ENCODE results near the gene SLC6A7.
"Not testable (repeated sequence)": the region's sequence is repeated elsewhere in the genome, so short reads cannot be mapped to it uniquely, and the experiment has no call there.

SLC6A7 gene

GRCh38 chr5:150222906-150223305 lies 33.0 kb downstream of the SLC6A7 start:
- no peaks in the 10 kb centered on the region for H3K9me3 ChIP-seq (ENCODE audit: control insufficient read depth, insufficient read depth, low read length)
- H3K27ac ChIP-seq (ENCODE audit: low read depth, low read length) = no peak overlapping the region
- H3K4me1 ChIP-seq (ENCODE audit: control insufficient read depth, insufficient read depth, low read length) = no peaks in the 10 kb centered on the region
- H3K36me3 ChIP-seq (ENCODE audit: control insufficient read depth, insufficient read depth, low read length) = no peaks in the 10 kb centered on the region
- no peak overlapping the region for H3K9ac ChIP-seq (ENCODE audit: low read depth, low read length)
- no peaks in the 10 kb centered on the region for H3K27me3 ChIP-seq (ENCODE audit: control insufficient read depth, insufficient read depth, low read length)
- H3K4me3 ChIP-seq (ENCODE audit: low read depth, low read length) = no peak overlapping the region

GRCh38 chr5:150223474-150223873 lies 33.6 kb downstream of the SLC6A7 start:
- Histone ChIP-seq H3K27me3 (ENCODE audit: control insufficient read depth, insufficient read depth, low read length) (no peaks in the 10 kb centered on the region), H3K36me3 (ENCODE audit: control insufficient read depth, insufficient read depth, low read length) (no peaks in the 10 kb centered on the region), H3K4me3 (ENCODE audit: low read depth, low read length) (no peak overlapping the region), H3K27ac (ENCODE audit: low read depth, low read length) (no peak overlapping the region), H3K9ac (ENCODE audit: low read depth, low read length) (no peak overlapping the region), H3K9me3 (ENCODE audit: control insufficient read depth, insufficient read depth, low read length) (no peaks in the 10 kb centered on the region), H3K4me1 (ENCODE audit: control insufficient read depth, insufficient read depth, low read length) (no peaks in the 10 kb centered on the region)

GRCh38 chr5:150224483-150225027 lies 34.7 kb downstream of the SLC6A7 start:
- H3K27ac ChIP-seq (ENCODE audit: low read depth, low read length) = no peak overlapping the region
- H3K4me3 ChIP-seq (ENCODE audit: low read depth, low read length) = no peak overlapping the region
- H3K27me3 ChIP-seq (ENCODE audit: control insufficient read depth, insufficient read depth, low read length) = no peaks in the 10 kb centered on the region
- H3K36me3 ChIP-seq (ENCODE audit: control insufficient read depth, insufficient read depth, low read length) = no peaks in the 10 kb centered on the region
- no peaks in the 10 kb centered on the region for H3K4me1 ChIP-seq (ENCODE audit: control insufficient read depth, insufficient read depth, low read length)
- H3K9ac ChIP-seq (ENCODE audit: low read depth, low read length) = no peak overlapping the region
- no peaks in the 10 kb centered on the region for H3K9me3 ChIP-seq (ENCODE audit: control insufficient read depth, insufficient read depth, low read length)

GRCh38 chr5:150227036-150227435 lies 37.2 kb downstream of the SLC6A7 start:
- Histone ChIP-seq H3K36me3 (ENCODE audit: control insufficient read depth, insufficient read depth, low read length) (no peaks in the 10 kb centered on the region), H3K4me1 (ENCODE audit: control insufficient read depth, insufficient read depth, low read length) (no peaks in the 10 kb centered on the region), H3K9ac (ENCODE audit: low read depth, low read length) (no peak overlapping the region), H3K4me3 (ENCODE audit: low read depth, low read length) (no peak overlapping the region), H3K9me3 (ENCODE audit: control insufficient read depth, insufficient read depth, low read length) (no peaks in the 10 kb centered on the region), H3K27me3 (ENCODE audit: control insufficient read depth, insufficient read depth, low read length) (no peaks in the 10 kb centered on the region), H3K27ac (ENCODE audit: low read depth, low read length) (no peak overlapping the region)

GRCh38 chr5:150227606-150228273 lies 37.9 kb downstream of the SLC6A7 start:
- no peaks in the 10 kb centered on the region for H3K36me3 ChIP-seq (ENCODE audit: control insufficient read depth, insufficient read depth, low read length)
- H3K4me1 ChIP-seq (ENCODE audit: control insufficient read depth, insufficient read depth, low read length) = no peaks in the 10 kb centered on the region
- H3K9me3 ChIP-seq (ENCODE audit: control insufficient read depth, insufficient read depth, low read length) = no peaks in the 10 kb centered on the region
- H3K27me3 ChIP-seq (ENCODE audit: control insufficient read depth, insufficient read depth, low read length) = no peaks in the 10 kb centered on the region
- no peak overlapping the region for H3K27ac ChIP-seq (ENCODE audit: low read depth, low read length)
- no peak overlapping the region for H3K4me3 ChIP-seq (ENCODE audit: low read depth, low read length)
- H3K9ac ChIP-seq (ENCODE audit: low read depth, low read length) = no peak overlapping the region

- Histone ChIP-seq H3K4me1 (ENCODE audit: control insufficient read depth, insufficient read depth, low read length) (no peaks in the 10 kb centered on the region), H3K4me3 (ENCODE audit: low read depth, low read length) (no peak overlapping the region), H3K9me3 (ENCODE audit: control insufficient read depth, insufficient read depth, low read length) (no peaks in the 10 kb centered on the region), H3K9ac (ENCODE audit: low read depth, low read length) (no peak overlapping the region), H3K36me3 (ENCODE audit: control insufficient read depth, insufficient read depth, low read length) (no peaks in the 10 kb centered on the region), H3K27me3 (ENCODE audit: control insufficient read depth, insufficient read depth, low read length) (no peaks in the 10 kb centered on the region), H3K27ac (ENCODE audit: low read depth, low read length) (no peak overlapping the region)
Observed at GRCh38 chr5:150229571-150229970, 39.7 kb downstream of the SLC6A7 start.

GRCh38 chr5:150230842-150231241 lies 41.0 kb downstream of the SLC6A7 start:
- Histone ChIP-seq H3K9me3 (ENCODE audit: control insufficient read depth, insufficient read depth, low read length) (no peaks in the 10 kb centered on the region), H3K27ac (ENCODE audit: low read depth, low read length) (no peak overlapping the region), H3K9ac (ENCODE audit: low read depth, low read length) (no peak overlapping the region)

GRCh38 chr5:150233706-150234105 lies 43.8 kb downstream of the SLC6A7 start:
- H3K9ac ChIP-seq (ENCODE audit: low read depth, low read length); H3K27me3 ChIP-seq (ENCODE audit: control insufficient read depth, insufficient read depth, low read length); H3K4me3 ChIP-seq (ENCODE audit: low read depth, low read length); H3K36me3 ChIP-seq (ENCODE audit: control insufficient read depth, insufficient read depth, low read length); H3K27ac ChIP-seq (ENCODE audit: low read depth, low read length); H3K9me3 ChIP-seq (ENCODE audit: control insufficient read depth, insufficient read depth, low read length); H3K4me1 ChIP-seq (ENCODE audit: control insufficient read depth, insufficient read depth, low read length): not testable (repeated sequence)

More at GRCh38 chr5:150230842-150231241, 41.0 kb downstream of the SLC6A7 start:
- Histone ChIP-seq H3K4me1 (ENCODE audit: control insufficient read depth, insufficient read depth, low read length) (no peaks in the 10 kb centered on the region), H3K4me3 (ENCODE audit: low read depth, low read length) (no peak overlapping the region), H3K36me3 (ENCODE audit: control insufficient read depth, insufficient read depth, low read length) (no peaks in the 10 kb centered on the region), H3K27me3 (ENCODE audit: control insufficient read depth, insufficient read depth, low read length) (no peaks in the 10 kb centered on the region)

- no peak overlapping the region for H3K27ac ChIP-seq (ENCODE audit: low read depth, low read length)
- H3K27me3 ChIP-seq (ENCODE audit: control insufficient read depth, insufficient read depth, low read length) = no peaks in the 10 kb centered on the region
- H3K9ac ChIP-seq (ENCODE audit: low read depth, low read length) = no peak overlapping the region
- H3K4me1 ChIP-seq (ENCODE audit: control insufficient read depth, insufficient read depth, low read length) = no peaks in the 10 kb centered on the region
- no peak overlapping the region for H3K4me3 ChIP-seq (ENCODE audit: low read depth, low read length)
- H3K9me3 ChIP-seq (ENCODE audit: control insufficient read depth, insufficient read depth, low read length) = no peaks in the 10 kb centered on the region
- H3K36me3 ChIP-seq (ENCODE audit: control insufficient read depth, insufficient read depth, low read length) = no peaks in the 10 kb centered on the region
Observed at GRCh38 chr5:150234576-150235499, 45.0 kb downstream of the SLC6A7 start.

- Histone ChIP-seq H3K9me3 (ENCODE audit: control insufficient read depth, insufficient read depth, low read length) (no peaks in the 10 kb centered on the region), H3K9ac (ENCODE audit: low read depth, low read length) (no peak overlapping the region), H3K36me3 (ENCODE audit: control insufficient read depth, insufficient read depth, low read length) (no peaks in the 10 kb centered on the region), H3K27me3 (ENCODE audit: control insufficient read depth, insufficient read depth, low read length) (no peaks in the 10 kb centered on the region), H3K4me3 (ENCODE audit: low read depth, low read length) (no peak overlapping the region), H3K27ac (ENCODE audit: low read depth, low read length) (no peak overlapping the region), H3K4me1 (ENCODE audit: control insufficient read depth, insufficient read depth, low read length) (no peaks in the 10 kb centered on the region)
Observed at GRCh38 chr5:150235500-150235854, 45.6 kb downstream of the SLC6A7 start.

- no peaks in the 10 kb centered on the region for H3K9me3 ChIP-seq (ENCODE audit: control insufficient read depth, insufficient read depth, low read length)
- no peak overlapping the region for H3K27ac ChIP-seq (ENCODE audit: low read depth, low read length)
- H3K4me3 ChIP-seq (ENCODE audit: low read depth, low read length) = no peak overlapping the region
- no peak overlapping the region for H3K9ac ChIP-seq (ENCODE audit: low read depth, low read length)
- H3K36me3 ChIP-seq (ENCODE audit: control insufficient read depth, insufficient read depth, low read length) = no peaks in the 10 kb centered on the region
- H3K4me1 ChIP-seq (ENCODE audit: control insufficient read depth, insufficient read depth, low read length) = no peaks in the 10 kb centered on the region
- H3K27me3 ChIP-seq (ENCODE audit: control insufficient read depth, insufficient read depth, low read length) = no peaks in the 10 kb centered on the region
Observed at GRCh38 chr5:150236313-150236712, 46.5 kb downstream of the SLC6A7 start.
